Measurements from ENCODE around the gene NKD2. TPM values are rescaled to one million over a fixed set of nuclear protein-coding genes. Genes with fewer than 3 reads are reported as not detected.

NKD2 gene
- total and polyA plus RNA-seq, 2 of the 4 experiments (the other 2 are of a cell fraction): not detected

- Histone ChIP-seq H2BK5ac (ENCODE audit: low read depth, low read length, poor library complexity, severe bottlenecking) (no peak overlapping the region), H2BK20ac (ENCODE audit: low read depth, low read length) (no peak overlapping the region), H3K4me3 (ENCODE audit: insufficient read depth, low read depth, low read length) (no peak overlapping the region), H3K56ac (ENCODE audit: extremely low read depth, insufficient read depth, low read length) (no peak overlapping the region), H3K9me1 (ENCODE audit: insufficient read depth, low read length) (no peaks in the 10 kb centered on the region), H4K8ac (ENCODE audit: low read depth in 2 of 2, low read length in 2 of 2) (no peak overlapping the region), H3K14ac (replicated peaks; ENCODE audit: low read depth, low read length) (no peak overlapping the region), H3K9me3 (ENCODE audit: control insufficient read depth, insufficient read depth, low read length) (no peaks in the 10 kb centered on the region), H2BK120ac (ENCODE audit: low read depth, low read length) (no peak overlapping the region), H3K36me3 (ENCODE audit: control insufficient read depth, insufficient read depth, low read length) (no peaks in the 10 kb centered on the region), H2AK9ac (replicated peaks; ENCODE audit: low read depth, low read length, poor library complexity) (no peak overlapping the region), H3K4me2 (ENCODE audit: low read depth, low read length) (no peak overlapping the region), H3K23ac (ENCODE audit: low read depth, low read length) (no peak overlapping the region), H3K4ac (ENCODE audit: low read depth, low read length) (no peak overlapping the region), H2AK5ac (ENCODE audit: low read depth, low read length) (no peak overlapping the region), H3K79me1 (ENCODE audit: low read depth in 1 of 2, low read length in 2 of 2) (no peaks in the 10 kb centered on the region), H4K5ac (ENCODE audit: low read depth, low read length) (no peak overlapping the region), H4K91ac (ENCODE audit: insufficient read depth, low read depth, low read length) (no peak overlapping the region), H3K18ac (ENCODE audit: low read depth, low read length) (no peak overlapping the region), H3K4me1 (ENCODE audit: control insufficient read depth, insufficient read depth, low read length) (no peaks in the 10 kb centered on the region; the same call in 1 of the 2 replicates), H3K27me3 (ENCODE audit: control insufficient read depth, insufficient read depth, low read length) (peaks cover 54% of the 10 kb centered on the region), H2AFZ (replicated peaks; ENCODE audit: low read length, poor library complexity) (no peak overlapping the region), H4K20me1 (ENCODE audit: insufficient read depth, low read length) (no peaks in the 10 kb centered on the region), H2BK15ac (ENCODE audit: low read depth, low read length) (no peak overlapping the region), H3K9ac (ENCODE audit: low read depth, low read length) (no peak overlapping the region), H3K27ac (ENCODE audit: insufficient read depth, low read length) (no peak overlapping the region)
- 80% methylated on average over 8 of the region's 19 CpGs; no CpG with 5 or more reads in 1 of the 2 experiments for WGBS, 2 experiments (ENCODE audit: extremely low coverage in 2 of 2, insufficient read length in 1 of 2)
- ChIA-PET CTCF (no interaction called here), POLR2A (ENCODE audit: unreplicated experiment) (no interaction called here)
- dilution Hi-C loops (cut with HindIII; ENCODE audit: low sequenced_read_pairs, unreplicated experiment) (no loop called here), intact Hi-C loops (cut with micrococcal nuclease) (no loop called here), in situ Hi-C loops (cut with MboI; ENCODE audit: low sequenced_read_pairs) (no loop called here)
- TF ChIP-seq FOS (IDR thresholded peaks at IDR 0.05; ENCODE audit: low read depth, low read length) (no peak), CTCF (conservative IDR thresholded peaks at IDR 0.05; ENCODE audit: low read depth, low read length) (no peak), RAD21 (IDR thresholded peaks at IDR 0.05; ENCODE audit: low read length) (no peak), NFE2L2 (IDR thresholded peaks at IDR 0.05; ENCODE audit: low read depth, low read length) (no peak), CEBPB (IDR thresholded peaks at IDR 0.05; ENCODE audit: low read depth, low read length) (no peak), ELK1 (IDR thresholded peaks at IDR 0.05; ENCODE audit: borderline replicate concordance, low read depth, low read length) (no peak), MXI1 (IDR thresholded peaks at IDR 0.05; ENCODE audit: borderline replicate concordance, low read depth, low read length) (no peak), MAFK (IDR thresholded peaks at IDR 0.05; ENCODE audit: low read depth, low read length) (no peak)
- DNase-seq (no peak), ATAC-seq (ENCODE audit: low read depth) (no peak)
- BruUV-seq (replicated peaks): no TSS peak
These were observed 4.8 kb downstream of the NKD2 start for GRCh38 chr5:1013238-1013947.

All from IMR-90 (cell line).